OCI-LY1 (cell line): Measurements from ENCODE around the gene ARHGEF28.

ENCODE experiments used
- EZH2 ChIP-seq: fragments of 200-600 bp; sonication (generic), shearing (Covaris generic); IDR thresholded peaks from 2 replicates; pipeline ENCODE4 v1.8.0; 2017; ENCODE audit warnings: borderline replicate concordance, mixed run types, mild to moderate bottlenecking, antibody characterized with exemption, low read length, moderate library complexity, mixed read lengths
- TF ChIP-seq, protein P1 (sequence below): fragments of 200-600 bp; sonication (generic), shearing (Covaris generic); IDR thresholded peaks from 2 replicates; pipeline ENCODE4 v1.5.1; 2017; ENCODE audit warnings: mild to moderate bottlenecking, antibody characterized with exemption, low read length, moderate library complexity, mixed read lengths

DNA sequence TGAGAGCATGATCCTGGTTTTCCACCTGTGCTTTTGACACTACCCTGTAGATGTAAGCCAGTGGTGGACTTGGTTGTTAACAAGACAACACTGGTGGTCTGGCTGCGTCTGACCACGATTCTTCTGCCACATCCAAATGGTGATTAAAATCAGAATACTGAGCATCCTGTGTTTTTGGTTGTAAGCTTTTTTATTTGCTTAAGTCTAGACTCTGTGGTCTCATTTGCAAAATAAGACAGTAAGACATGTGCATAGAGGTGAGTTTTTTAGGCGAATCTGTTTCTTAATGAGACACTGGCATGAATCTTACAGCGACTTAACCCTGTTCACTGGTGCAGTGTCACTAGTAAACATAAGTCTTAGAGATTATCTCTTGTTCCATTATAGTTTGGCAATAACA is 165.4 kb downstream of the ARHGEF28 start:
- TF ChIP-seq, protein P1, sequence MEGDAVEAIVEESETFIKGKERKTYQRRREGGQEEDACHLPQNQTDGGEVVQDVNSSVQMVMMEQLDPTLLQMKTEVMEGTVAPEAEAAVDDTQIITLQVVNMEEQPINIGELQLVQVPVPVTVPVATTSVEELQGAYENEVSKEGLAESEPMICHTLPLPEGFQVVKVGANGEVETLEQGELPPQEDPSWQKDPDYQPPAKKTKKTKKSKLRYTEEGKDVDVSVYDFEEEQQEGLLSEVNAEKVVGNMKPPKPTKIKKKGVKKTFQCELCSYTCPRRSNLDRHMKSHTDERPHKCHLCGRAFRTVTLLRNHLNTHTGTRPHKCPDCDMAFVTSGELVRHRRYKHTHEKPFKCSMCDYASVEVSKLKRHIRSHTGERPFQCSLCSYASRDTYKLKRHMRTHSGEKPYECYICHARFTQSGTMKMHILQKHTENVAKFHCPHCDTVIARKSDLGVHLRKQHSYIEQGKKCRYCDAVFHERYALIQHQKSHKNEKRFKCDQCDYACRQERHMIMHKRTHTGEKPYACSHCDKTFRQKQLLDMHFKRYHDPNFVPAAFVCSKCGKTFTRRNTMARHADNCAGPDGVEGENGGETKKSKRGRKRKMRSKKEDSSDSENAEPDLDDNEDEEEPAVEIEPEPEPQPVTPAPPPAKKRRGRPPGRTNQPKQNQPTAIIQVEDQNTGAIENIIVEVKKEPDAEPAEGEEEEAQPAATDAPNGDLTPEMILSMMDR: no peak
- no peak for TF ChIP-seq EZH2
